Thoracic aorta (tissue), 2 donors: ENCODE data around the gene BAZ2B. TPM values are rescaled to one million over a fixed set of nuclear protein-coding genes. Genes with fewer than 3 reads are reported as not detected.

ENCODE experiments used
- ATAC-seq: fragments of 150-250 bp; one replicate; pipeline ENCODE4 v1.8.0; 2017; ENCODE audit warnings: low read depth; ENCODE audit not compliant: insufficient number of reproducible peaks, low FRiP score
- DNase-seq: peaks from one replicate; pipeline ENCODE4 v3.0.0-alpha.2; 2020; ENCODE audit warnings: low spot score
- H3K27ac ChIP-seq, 2 donors: fragments of 200-600 bp; sonication (generic); 1 replicate in 1 of 2; 2 replicates in 1 of 2; pipeline ENCODE4 v1.5.1; 2016; ENCODE audit warnings: mild to moderate bottlenecking in 2 of 2, moderate library complexity in 2 of 2
- H3K27me3 ChIP-seq: fragments of 200-600 bp; sonication (generic); replicated peaks from 2 replicates; pipeline ENCODE4 v1.6.0; 2016; ENCODE audit warnings: mild to moderate bottlenecking; ENCODE audit not compliant: insufficient read depth
- H3K36me3 ChIP-seq: fragments of 200-600 bp; sonication (generic); one replicate; pipeline ENCODE4 v1.5.1; 2016
- H3K4me1 ChIP-seq, 2 donors: fragments of 200-600 bp; sonication (generic); 1 replicate in 1 of 2; 2 replicates in 1 of 2; pipeline versions ENCODE4 v1.5.1 to v1.6.0; 2016; ENCODE audit warnings: low read depth in 2 of 2, mild to moderate bottlenecking in 1 of 2; ENCODE audit not compliant: control insufficient read depth in 1 of 2
- H3K4me3 ChIP-seq: fragments of 200-600 bp; sonication (generic); 2 replicates; pipeline ENCODE4 v1.5.1; 2016; ENCODE audit warnings: mild to moderate bottlenecking
- H3K9me3 ChIP-seq: fragments of 200-600 bp; sonication (generic); 2 replicates; pipeline ENCODE4 v1.5.1; 2016
- total RNA-seq, 2 donors: library from RNA; depleted of rRNA; stranded (reverse); fragments of >200 nt; gene quantifications; one replicate each; pipeline versions ENCODE4 v1.1.0 to v1.2.3, GENCODE V29; 2016
- TF ChIP-seq, protein P1 (sequence below): fragments of 200-600 bp; sonication (generic); IDR thresholded peaks from one replicate; pipeline ENCODE4 v1.5.1; 2019; ENCODE audit warnings: antibody characterized with exemption

BAZ2B gene
- total RNA-seq, 2 donors from 2014 or later = 73.8 to 147 TPM

GRCh38 chr2:159564081-159564480 is 52.3 kb downstream of the BAZ2B start:
- Histone ChIP-seq H3K27ac (no peak overlapping the region), H3K27me3 (no peaks in the 10 kb centered on the region), H3K4me3 (no peak overlapping the region), H3K36me3 (no peaks in the 10 kb centered on the region), H3K9me3 (no peaks in the 10 kb centered on the region), H3K4me1 (no peaks in the 10 kb centered on the region)
- TF ChIP-seq, protein P1, sequence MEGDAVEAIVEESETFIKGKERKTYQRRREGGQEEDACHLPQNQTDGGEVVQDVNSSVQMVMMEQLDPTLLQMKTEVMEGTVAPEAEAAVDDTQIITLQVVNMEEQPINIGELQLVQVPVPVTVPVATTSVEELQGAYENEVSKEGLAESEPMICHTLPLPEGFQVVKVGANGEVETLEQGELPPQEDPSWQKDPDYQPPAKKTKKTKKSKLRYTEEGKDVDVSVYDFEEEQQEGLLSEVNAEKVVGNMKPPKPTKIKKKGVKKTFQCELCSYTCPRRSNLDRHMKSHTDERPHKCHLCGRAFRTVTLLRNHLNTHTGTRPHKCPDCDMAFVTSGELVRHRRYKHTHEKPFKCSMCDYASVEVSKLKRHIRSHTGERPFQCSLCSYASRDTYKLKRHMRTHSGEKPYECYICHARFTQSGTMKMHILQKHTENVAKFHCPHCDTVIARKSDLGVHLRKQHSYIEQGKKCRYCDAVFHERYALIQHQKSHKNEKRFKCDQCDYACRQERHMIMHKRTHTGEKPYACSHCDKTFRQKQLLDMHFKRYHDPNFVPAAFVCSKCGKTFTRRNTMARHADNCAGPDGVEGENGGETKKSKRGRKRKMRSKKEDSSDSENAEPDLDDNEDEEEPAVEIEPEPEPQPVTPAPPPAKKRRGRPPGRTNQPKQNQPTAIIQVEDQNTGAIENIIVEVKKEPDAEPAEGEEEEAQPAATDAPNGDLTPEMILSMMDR = no peak
- ATAC-seq (no peak), DNase-seq (no peak)

- Histone ChIP-seq H3K27me3 (no peaks in the 10 kb centered on the region), H3K9me3 (no peaks in the 10 kb centered on the region), H3K27ac (no peak overlapping the region), H3K4me1 (peaks cover 5 to 6% of the 10 kb centered on the region in 2 donors), H3K36me3 (no peaks in the 10 kb centered on the region), H3K4me3 (no peak overlapping the region)
- no peak for ATAC-seq
- DNase-seq = no peak
- TF ChIP-seq, protein P1 = no peak
Observed at GRCh38 chr2:159562248-159562647, 54.1 kb downstream of the BAZ2B start.

- no peak overlapping the region for H3K4me3 ChIP-seq
- TF ChIP-seq, protein P1 = no peak
- no peaks in the 10 kb centered on the region for H3K9me3 ChIP-seq
- H3K4me1 ChIP-seq = peaks cover 5 to 6% of the 10 kb centered on the region in 2 donors
- ATAC-seq (no peak), DNase-seq (no peak)
- H3K36me3 ChIP-seq = no peaks in the 10 kb centered on the region
- H3K27ac ChIP-seq = no peak overlapping the region
- H3K27me3 ChIP-seq = no peaks in the 10 kb centered on the region
Observed at GRCh38 chr2:159561786-159562185, 54.6 kb downstream of the BAZ2B start.

DNA sequence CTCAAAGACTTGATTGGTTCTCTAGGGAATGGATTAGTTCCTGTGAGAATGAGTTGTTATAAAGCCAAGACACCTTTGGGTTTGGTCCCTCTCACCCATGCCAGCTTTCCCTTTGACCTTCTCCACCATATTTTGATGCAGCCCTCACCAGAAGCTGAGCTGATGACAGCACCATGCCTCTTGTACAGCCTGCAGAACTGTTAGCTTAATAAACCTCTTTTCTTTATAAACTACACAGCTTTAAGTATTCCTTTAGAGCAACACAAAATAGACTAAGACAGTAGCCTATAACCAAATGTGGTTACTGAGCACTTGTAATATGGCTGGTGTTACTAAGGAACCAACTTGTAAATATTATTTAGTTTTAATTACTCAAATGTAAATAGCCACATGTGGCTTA is 55.1 kb downstream of the BAZ2B start:
- no peak for DNase-seq
- H3K27ac ChIP-seq = no peak overlapping the region
- H3K9me3 ChIP-seq = no peaks in the 10 kb centered on the region
- H3K4me1 ChIP-seq = peaks cover 5 to 6% of the 10 kb centered on the region in 2 donors
- no peaks in the 10 kb centered on the region for H3K36me3 ChIP-seq
- TF ChIP-seq, protein P1 = no peak
- H3K4me3 ChIP-seq = no peak overlapping the region
- H3K27me3 ChIP-seq = no peaks in the 10 kb centered on the region
- no peak for ATAC-seq

DNA sequence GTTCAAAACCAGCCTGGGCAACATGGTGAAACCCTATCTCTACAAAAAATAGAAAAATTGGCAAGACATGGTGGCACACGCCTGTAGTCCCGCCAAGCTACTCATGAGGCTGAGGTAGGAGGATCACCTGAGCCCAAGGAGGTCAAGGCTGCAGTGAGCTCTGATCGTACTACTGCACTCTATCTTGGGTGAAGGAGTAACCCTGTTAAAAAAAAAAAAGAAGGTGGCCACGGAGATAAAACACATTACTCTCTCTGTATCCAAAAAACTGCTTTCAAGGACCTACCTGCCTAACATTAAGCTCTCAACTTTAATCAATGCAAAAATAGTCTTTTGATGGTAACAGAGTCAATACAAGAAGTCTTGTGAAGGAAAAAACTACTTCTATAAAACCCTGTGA is 57.3 kb downstream of the BAZ2B start:
- DNase-seq (no peak), ATAC-seq (no peak)
- H3K4me1 ChIP-seq = peaks cover 5 to 6% of the 10 kb centered on the region in 2 donors
- no peak overlapping the region for H3K4me3 ChIP-seq
- H3K36me3 ChIP-seq = no peaks in the 10 kb centered on the region
- no peaks in the 10 kb centered on the region for H3K27me3 ChIP-seq
- no peak overlapping the region for H3K27ac ChIP-seq
- no peaks in the 10 kb centered on the region for H3K9me3 ChIP-seq
- TF ChIP-seq, protein P1 = no peak
